ENCODE measurements around the gene SLC1A7. TPM values are rescaled to one million over a fixed set of nuclear protein-coding genes. Genes with fewer than 3 reads are reported as not detected.

SLC1A7 gene
- total and polyA plus RNA-seq, 2 experiments from 2014 or later, result not detected

DNA sequence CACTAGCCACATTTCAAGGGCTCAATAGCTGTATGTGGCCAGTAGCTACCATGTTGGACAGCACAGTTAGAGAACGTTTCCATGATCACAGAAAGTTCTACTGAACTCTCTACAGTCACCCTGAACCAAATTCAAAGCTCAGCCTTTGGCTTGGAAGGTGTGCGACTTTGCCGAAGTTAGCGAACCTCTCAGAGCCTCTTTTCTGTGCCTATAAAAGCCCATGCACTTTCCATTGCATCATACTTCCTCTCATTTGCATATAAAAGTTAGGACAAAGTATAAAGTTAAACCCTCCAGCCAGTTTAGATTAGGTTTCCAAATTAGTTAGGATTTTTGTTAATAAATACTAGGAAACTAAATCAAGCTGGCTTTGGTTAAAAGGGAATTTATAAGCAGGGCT lies 4.7 kb upstream of the SLC1A7 start:
- Histone ChIP-seq H3K9me2 (replicated peaks; ENCODE audit: insufficient read depth) (no peaks in the 10 kb centered on the region), H3K27me3 (no peaks in the 10 kb centered on the region), H3K27ac (peak overlapping the region; percentile 95), H3K79me2 (no peaks in the 10 kb centered on the region), H3K4me1 (ENCODE audit: insufficient read depth) (peaks cover 21% of the 10 kb centered on the region), H3K9me3 (ENCODE audit: low read depth) (no peaks in the 10 kb centered on the region), H4K20me1 (ENCODE audit: insufficient read depth, poor library complexity, severe bottlenecking) (no peaks in the 10 kb centered on the region), H3K36me3 (replicated peaks; ENCODE audit: insufficient read depth, low read depth) (no peaks in the 10 kb centered on the region), H3K4me3 (no peak overlapping the region), H2AFZ (no peak overlapping the region), H3K4me2 (no peak overlapping the region)
- no peak for DNase-seq (ENCODE audit: low spot score)
- 49% methylated on average over 4 of the region's 4 CpGs for WGBS (ENCODE audit: low lambda C conversion rate, missing lambda C conversion rate)
- TF ChIP-seq, protein P1, sequence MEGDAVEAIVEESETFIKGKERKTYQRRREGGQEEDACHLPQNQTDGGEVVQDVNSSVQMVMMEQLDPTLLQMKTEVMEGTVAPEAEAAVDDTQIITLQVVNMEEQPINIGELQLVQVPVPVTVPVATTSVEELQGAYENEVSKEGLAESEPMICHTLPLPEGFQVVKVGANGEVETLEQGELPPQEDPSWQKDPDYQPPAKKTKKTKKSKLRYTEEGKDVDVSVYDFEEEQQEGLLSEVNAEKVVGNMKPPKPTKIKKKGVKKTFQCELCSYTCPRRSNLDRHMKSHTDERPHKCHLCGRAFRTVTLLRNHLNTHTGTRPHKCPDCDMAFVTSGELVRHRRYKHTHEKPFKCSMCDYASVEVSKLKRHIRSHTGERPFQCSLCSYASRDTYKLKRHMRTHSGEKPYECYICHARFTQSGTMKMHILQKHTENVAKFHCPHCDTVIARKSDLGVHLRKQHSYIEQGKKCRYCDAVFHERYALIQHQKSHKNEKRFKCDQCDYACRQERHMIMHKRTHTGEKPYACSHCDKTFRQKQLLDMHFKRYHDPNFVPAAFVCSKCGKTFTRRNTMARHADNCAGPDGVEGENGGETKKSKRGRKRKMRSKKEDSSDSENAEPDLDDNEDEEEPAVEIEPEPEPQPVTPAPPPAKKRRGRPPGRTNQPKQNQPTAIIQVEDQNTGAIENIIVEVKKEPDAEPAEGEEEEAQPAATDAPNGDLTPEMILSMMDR (IDR thresholded peaks at IDR 0.05; ENCODE audit: poor library complexity), result no peak
- no peak for TF ChIP-seq EZH2phosphoT487 (IDR thresholded peaks at IDR 0.05; ENCODE audit: low read depth, severe bottlenecking, unreplicated experiment)

DNA sequence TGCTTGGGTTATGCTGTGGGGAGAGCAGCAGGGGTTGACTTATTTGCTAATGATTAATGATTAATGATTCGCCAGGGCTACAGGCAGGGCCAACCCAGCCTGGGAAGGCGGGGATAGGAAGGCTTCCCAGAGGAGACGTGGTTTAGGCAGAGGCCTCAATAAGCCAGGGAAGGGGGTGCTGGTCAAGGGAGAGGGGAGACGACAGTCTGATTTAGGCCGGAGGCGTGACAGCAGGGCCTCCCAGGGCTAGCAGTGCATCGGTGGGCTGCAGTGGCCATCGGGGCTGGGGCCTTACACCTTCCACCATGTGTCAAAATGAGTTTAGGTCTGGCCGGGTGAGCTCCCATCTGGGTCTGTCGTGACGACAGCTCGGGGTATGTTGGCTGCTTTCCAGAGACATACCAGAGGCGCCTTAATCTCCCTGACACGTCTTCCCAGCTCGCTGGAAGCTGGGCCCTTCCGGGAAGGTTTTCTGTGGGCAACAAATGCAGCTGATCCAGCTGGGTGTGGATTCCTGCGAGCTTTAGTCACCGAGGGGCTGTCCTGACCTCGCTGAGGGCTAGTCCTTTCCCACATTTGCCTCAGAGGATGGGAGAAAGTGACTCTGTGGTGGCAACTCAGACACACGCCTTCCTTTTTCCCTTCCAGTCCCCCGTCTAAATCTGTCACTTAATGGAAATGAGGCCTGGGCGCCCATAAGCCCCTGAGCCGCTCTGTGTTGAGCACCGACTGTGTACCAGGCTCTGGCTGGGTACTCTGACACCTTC lies 3.7 kb upstream of the SLC1A7 start:
- Histone ChIP-seq H3K9me2 (replicated peaks; ENCODE audit: insufficient read depth) (no peaks in the 10 kb centered on the region), H3K4me3 (no peak overlapping the region), H3K4me2 (peak overlapping the region; percentile 58), H3K4me1 (ENCODE audit: insufficient read depth) (peaks cover 21% of the 10 kb centered on the region), H3K27ac (peak overlapping the region; percentile 95), H4K20me1 (ENCODE audit: insufficient read depth, poor library complexity, severe bottlenecking) (no peaks in the 10 kb centered on the region), H3K79me2 (no peaks in the 10 kb centered on the region), H2AFZ (peak overlapping the region; percentile 22), H3K27me3 (no peaks in the 10 kb centered on the region), H3K9me3 (ENCODE audit: low read depth) (no peaks in the 10 kb centered on the region), H3K36me3 (replicated peaks; ENCODE audit: insufficient read depth, low read depth) (no peaks in the 10 kb centered on the region)
- peak; percentile 94 for DNase-seq (ENCODE audit: low spot score)
- TF ChIP-seq EZH2phosphoT487 (IDR thresholded peaks at IDR 0.05; ENCODE audit: low read depth, severe bottlenecking, unreplicated experiment) (no peak), EZH2 (IDR thresholded peaks at IDR 0.05; ENCODE audit: borderline replicate concordance) (no peak)
- TF ChIP-seq, protein P1 (IDR thresholded peaks at IDR 0.05; ENCODE audit: poor library complexity), result no peak
- 28% methylated on average over 24 of the region's 24 CpGs for WGBS (ENCODE audit: low lambda C conversion rate, missing lambda C conversion rate)

DNA sequence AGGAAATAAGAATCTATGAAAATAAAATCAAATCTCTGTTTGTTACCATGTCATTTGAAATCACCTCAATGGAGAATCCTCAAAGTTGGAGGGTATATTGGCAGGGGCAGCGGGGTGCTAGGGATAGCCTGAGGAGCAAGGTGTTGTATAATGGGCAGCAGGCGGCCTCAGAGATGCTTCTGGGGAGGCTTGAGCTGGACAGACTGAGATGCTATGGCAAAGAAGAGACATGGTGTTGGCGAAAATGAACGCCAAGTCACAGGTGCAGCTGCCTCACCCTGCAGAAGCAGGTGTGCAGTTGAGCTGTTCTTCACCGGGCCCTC lies 3.1 kb upstream of the SLC1A7 start:
- Histone ChIP-seq H3K27ac (peak overlapping the region; percentile 95), H3K79me2 (no peaks in the 10 kb centered on the region), H3K9me2 (replicated peaks; ENCODE audit: insufficient read depth) (no peaks in the 10 kb centered on the region), H3K4me1 (ENCODE audit: insufficient read depth) (peaks cover 21% of the 10 kb centered on the region), H2AFZ (no peak overlapping the region), H3K4me3 (no peak overlapping the region), H3K9me3 (ENCODE audit: low read depth) (no peaks in the 10 kb centered on the region), H3K36me3 (replicated peaks; ENCODE audit: insufficient read depth, low read depth) (no peaks in the 10 kb centered on the region), H3K27me3 (no peaks in the 10 kb centered on the region), H4K20me1 (ENCODE audit: insufficient read depth, poor library complexity, severe bottlenecking) (no peaks in the 10 kb centered on the region), H3K4me2 (peak overlapping the region; percentile 58)
- TF ChIP-seq EZH2 (IDR thresholded peaks at IDR 0.05; ENCODE audit: borderline replicate concordance) (no peak), EZH2phosphoT487 (IDR thresholded peaks at IDR 0.05; ENCODE audit: low read depth, severe bottlenecking, unreplicated experiment) (no peak)
- TF ChIP-seq, protein P1 (IDR thresholded peaks at IDR 0.05; ENCODE audit: poor library complexity), result no peak
- DNase-seq (ENCODE audit: low spot score), result no peak
- WGBS (ENCODE audit: low lambda C conversion rate, missing lambda C conversion rate), result 82% methylated on average over 5 of the region's 5 CpGs
